Transverse colon (tissue), 4 donors: Measurements from ENCODE around the gene TMEM245.

Source experiments
- CTCF ChIP-seq, 5 experiments: fragments of 200-600 bp in 3 of 5; fragments of 450-650 bp in 2 of 5; sonication (generic) in 3 of 5; IDR thresholded peaks; 1 replicate in 2 of 5; 2 replicates in 3 of 5; pipeline ENCODE4 v1.5.1; 2016 to 2017; ENCODE audit warnings: antibody characterized with exemption in 5 of 5, inconsistent platforms in 3 of 5, mild to moderate bottlenecking in 2 of 5, moderate library complexity in 1 of 5
- POLR2AphosphoS5 ChIP-seq, 3 donors: sonication (generic); formaldehyde crosslinking; IDR thresholded peaks; one replicate each; pipeline ENCODE4 v1.6.1; 2016; ENCODE audit warnings: antibody characterized with exemption in 3 of 3

- TF ChIP-seq CTCF (IDR thresholded peaks at IDR 0.05) (no peak), POLR2AphosphoS5 (IDR thresholded peaks at IDR 0.05) (no peak)
Observed at GRCh38 chr9:109083141-109083540, 36.6 kb downstream of the TMEM245 start.
